ENCODE results near the gene CELSR1.
"Not testable (repeated sequence)": the region's sequence is repeated elsewhere in the genome, so short reads cannot be mapped to it uniquely, and the experiment has no call there.

- TF ChIP-seq CTCF (IDR thresholded peaks at IDR 0.05); EZH2 (IDR thresholded peaks at IDR 0.05; ENCODE audit: borderline replicate concordance, insufficient read depth, low read depth, low read length, poor library complexity, severe bottlenecking): not testable (repeated sequence)
These were observed 66.1 kb downstream of the CELSR1 start for GRCh38 chr22:46471330-46471729.
